Large intestine (tissue), 3 donors: Measurements from ENCODE around the gene UNC5B. TPM values are rescaled to one million over a fixed set of nuclear protein-coding genes. Genes with fewer than 3 reads are reported as not detected.
A peak's percentile ranks its signal among the peaks of the same experiment; 100 is the strongest.

Experiments
- DNase-seq, 2 donors: peaks; one replicate each; pipeline versions ENCODE4 v3.0.0 to v3.0.0-alpha.2; 2013
- H3K27ac ChIP-seq: one replicate; pipeline ENCODE4 v1.5.1; 2013; ENCODE audit warnings: low read length
- H3K27me3 ChIP-seq: 2 replicates; pipeline ENCODE4 v1.6.1; 2013; ENCODE audit warnings: low read length; ENCODE audit not compliant: control insufficient read depth, insufficient read depth
- H3K36me3 ChIP-seq: 2 replicates; pipeline ENCODE4 v1.6.1; 2013; ENCODE audit warnings: low read length; ENCODE audit not compliant: control insufficient read depth, insufficient read depth
- H3K4me1 ChIP-seq: one replicate; pipeline ENCODE4 v1.6.1; 2013; ENCODE audit warnings: low read length; ENCODE audit not compliant: control insufficient read depth, insufficient read depth
- H3K4me3 ChIP-seq: one replicate; pipeline ENCODE4 v1.5.1; 2013; ENCODE audit warnings: low read length
- H3K9me3 ChIP-seq: one replicate; pipeline ENCODE4 v1.6.1; 2013; ENCODE audit warnings: mild to moderate bottlenecking, low read depth, low read length, moderate library complexity; ENCODE audit not compliant: control insufficient read depth
- WGBS: methylation state at CpG from one replicate; pipeline ENCODE4 v1.1.5; 2013; ENCODE audit warnings: low lambda C conversion rate; ENCODE audit not compliant: insufficient coverage; 5-methylcytosine and 5-hydroxymethylcytosine counted together
- polyA plus RNA-seq: library from polyadenylated mRNA; unstranded; fragments of 120-200 nt; gene quantifications from one replicate; pipeline ENCODE4 v1.2.1, GENCODE V29; 2013

UNC5B gene
- polyA plus RNA-seq, 1 donor = 10.5 TPM

DNA sequence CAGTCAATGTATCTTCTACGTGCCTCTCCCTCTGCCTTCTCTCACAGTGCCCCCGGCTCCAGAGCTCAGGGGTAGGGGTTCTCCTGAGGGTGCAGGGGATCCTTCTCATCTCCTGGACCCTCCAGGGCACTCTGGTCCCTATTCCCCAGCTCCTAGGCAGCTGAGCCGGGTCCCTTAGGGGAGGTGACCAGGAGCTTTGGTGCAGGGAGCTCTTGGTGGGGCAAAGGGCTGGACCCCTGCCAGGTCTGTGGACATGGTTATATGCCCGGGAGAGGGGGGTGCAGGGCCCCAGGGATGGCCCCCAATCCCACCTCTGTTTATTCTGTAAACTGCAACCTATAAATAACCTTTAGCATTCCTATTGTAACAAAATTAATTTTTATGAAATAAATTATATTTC lies 90.1 kb downstream of the UNC5B start:
- DNase-seq = no peak
- Histone ChIP-seq H3K27me3 (no peaks in the 10 kb centered on the region), H3K4me3 (no peak overlapping the region), H3K36me3 (peaks cover 3% of the 10 kb centered on the region), H3K27ac (no peak overlapping the region), H3K9me3 (no peaks in the 10 kb centered on the region), H3K4me1 (peaks cover 5% of the 10 kb centered on the region)
- no CpG with 5 or more reads among the region's 4 CpGs for WGBS

DNA sequence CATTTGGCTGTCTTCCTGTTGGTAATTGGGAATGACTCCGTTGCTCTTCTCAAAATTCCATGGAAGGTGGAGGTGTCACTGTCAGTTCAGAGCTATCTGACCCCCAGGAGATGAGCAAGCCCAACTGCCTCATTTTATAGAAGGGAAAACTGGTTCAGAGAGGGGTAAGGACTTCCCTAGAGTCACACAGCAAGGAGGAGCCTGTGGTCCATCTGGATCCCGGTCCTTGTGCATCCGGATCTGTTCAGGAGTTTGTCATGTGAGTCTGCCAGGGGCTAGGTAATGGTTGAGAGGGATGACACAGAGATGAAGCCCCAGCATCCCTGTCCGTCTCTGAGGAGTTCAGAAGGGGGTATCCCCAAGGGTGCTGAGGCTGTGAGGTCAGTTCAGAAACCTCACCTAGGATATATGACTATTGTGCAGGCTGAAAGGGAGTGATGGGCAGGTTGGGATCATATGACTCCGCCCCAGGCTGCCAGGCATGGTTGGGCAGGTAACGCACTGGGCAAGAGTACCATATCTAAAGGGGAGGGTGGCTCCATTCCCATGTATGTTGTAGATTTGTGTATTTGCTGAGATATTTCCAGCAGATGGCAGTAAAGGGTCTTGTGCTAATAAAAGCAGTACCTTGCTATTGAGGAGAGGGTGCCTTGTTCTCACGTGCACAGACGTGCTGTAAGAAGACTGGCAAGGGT lies 90.7 kb downstream of the UNC5B start:
- Histone ChIP-seq H3K4me3 (no peak overlapping the region), H3K27ac (no peak overlapping the region), H3K4me1 (peaks cover 9% of the 10 kb centered on the region), H3K36me3 (peaks cover 3% of the 10 kb centered on the region), H3K27me3 (no peaks in the 10 kb centered on the region), H3K9me3 (no peaks in the 10 kb centered on the region)
- 60% methylated on average over 1 of the region's 8 CpGs for WGBS
- peak; percentile 33 to 45 for DNase-seq

DNA sequence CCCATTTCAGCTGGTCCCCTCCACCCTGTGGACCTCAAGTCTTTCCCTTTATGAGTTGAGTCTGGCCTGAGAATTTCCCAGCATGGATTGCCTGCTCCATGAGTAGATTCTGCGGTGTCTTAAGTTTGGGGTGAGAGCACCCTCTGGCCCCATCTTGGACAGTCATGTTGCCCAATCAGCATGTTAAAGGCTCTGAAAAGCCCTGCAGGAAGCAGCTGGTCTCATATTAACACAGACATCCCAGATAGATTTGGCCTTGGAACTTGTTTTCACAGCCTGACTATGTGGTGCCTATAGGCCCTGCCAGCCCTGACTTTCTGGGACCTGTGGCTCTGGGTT lies 91.2 kb downstream of the UNC5B start:
- peaks cover 14% of the 10 kb centered on the region for H3K4me1 ChIP-seq
- no peak overlapping the region for H3K27ac ChIP-seq
- no CpG with 5 or more reads among the region's 1 CpG for WGBS
- no peaks in the 10 kb centered on the region for H3K27me3 ChIP-seq
- H3K4me3 ChIP-seq = no peak overlapping the region
- peaks cover 3% of the 10 kb centered on the region for H3K36me3 ChIP-seq
- DNase-seq = no peak
- no peaks in the 10 kb centered on the region for H3K9me3 ChIP-seq

DNA sequence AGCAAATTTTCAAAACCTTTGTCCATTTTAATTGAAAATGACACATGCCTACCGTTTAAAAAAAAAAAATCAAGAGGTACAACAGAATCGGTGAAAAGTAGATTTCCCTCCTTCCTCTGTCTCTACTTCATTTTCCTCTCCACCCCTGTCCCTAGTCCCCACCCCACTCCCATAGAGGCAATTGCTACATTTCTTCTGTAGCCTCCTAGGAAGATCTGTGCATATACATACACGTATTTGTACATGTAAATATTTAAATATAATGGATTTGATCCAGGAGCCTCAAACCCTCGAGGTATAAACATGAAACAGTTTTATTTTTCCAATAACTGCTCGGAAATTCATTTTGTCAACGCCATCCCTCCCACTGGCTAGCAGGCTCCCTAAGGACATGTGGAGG lies 92.5 kb downstream of the UNC5B start:
- Histone ChIP-seq H3K9me3 (no peaks in the 10 kb centered on the region), H3K4me3 (no peak overlapping the region), H3K27me3 (no peaks in the 10 kb centered on the region), H3K27ac (no peak overlapping the region), H3K4me1 (peaks cover 19% of the 10 kb centered on the region), H3K36me3 (no peaks in the 10 kb centered on the region)
- DNase-seq = no peak
- WGBS = 100% methylated on average over 1 of the region's 6 CpGs

DNA sequence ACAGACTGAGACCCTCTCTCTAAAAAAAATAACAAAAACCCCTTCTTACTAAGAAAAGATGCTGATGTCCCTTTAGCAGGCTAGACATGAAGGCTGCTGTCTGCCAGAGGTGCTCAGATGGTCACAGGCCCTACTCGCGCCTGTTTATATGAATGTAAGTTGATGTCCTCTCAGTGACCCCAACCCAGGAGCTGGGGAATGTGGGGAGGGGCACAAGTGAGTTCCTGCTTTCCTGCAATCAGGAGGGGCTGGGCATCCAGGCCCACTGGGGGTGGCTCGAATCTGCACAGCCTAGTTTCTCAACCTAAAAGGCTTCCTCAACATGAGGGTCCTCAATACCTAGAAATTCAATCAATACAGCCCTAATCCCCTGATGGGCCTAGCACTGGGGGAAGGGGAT lies 94.6 kb downstream of the UNC5B start:
- Histone ChIP-seq H3K4me3 (no peak overlapping the region), H3K4me1 (peaks cover 19% of the 10 kb centered on the region), H3K36me3 (no peaks in the 10 kb centered on the region), H3K27me3 (no peaks in the 10 kb centered on the region), H3K27ac (peak overlapping the region; percentile 52), H3K9me3 (no peaks in the 10 kb centered on the region)
- WGBS = no CpG with 5 or more reads among the region's 3 CpGs
- no peak for DNase-seq

DNA sequence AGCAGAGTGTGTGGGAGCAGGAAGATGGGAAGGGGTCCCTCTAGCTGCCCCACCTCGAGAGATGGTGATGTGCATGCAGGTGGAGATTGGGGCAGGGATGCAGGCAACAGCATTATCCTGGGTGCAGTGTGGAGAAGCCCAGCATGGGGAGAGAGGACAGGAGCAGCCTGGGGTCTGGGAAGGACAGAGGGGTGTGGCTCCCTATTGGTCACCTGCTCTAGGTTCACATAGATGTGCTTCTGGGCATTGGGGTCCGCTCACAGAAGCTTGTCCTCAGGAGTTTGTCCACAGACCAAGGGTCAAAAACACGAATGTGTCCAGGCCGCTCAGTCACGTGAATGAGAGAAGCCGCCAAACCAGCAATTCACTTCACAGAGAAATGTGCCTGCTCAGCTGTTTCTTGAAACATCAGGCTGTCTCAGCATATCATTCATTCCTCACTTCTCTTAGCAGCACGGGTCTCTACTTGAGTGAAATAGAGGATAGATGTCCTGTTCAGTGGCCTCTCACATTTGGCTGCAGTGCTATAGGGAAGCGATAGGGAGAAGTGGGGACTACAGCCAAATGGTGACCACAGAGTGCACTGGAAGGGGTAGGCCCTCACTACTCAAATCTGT lies 95.2 kb downstream of the UNC5B start:
- peaks cover 19% of the 10 kb centered on the region for H3K4me1 ChIP-seq
- H3K9me3 ChIP-seq = no peaks in the 10 kb centered on the region
- no peaks in the 10 kb centered on the region for H3K36me3 ChIP-seq
- no peaks in the 10 kb centered on the region for H3K27me3 ChIP-seq
- WGBS = no CpG with 5 or more reads among the region's 8 CpGs
- peak overlapping the region; percentile 75 for H3K27ac ChIP-seq
- no peak overlapping the region for H3K4me3 ChIP-seq
- DNase-seq = peak; percentile 79 to 86

DNA sequence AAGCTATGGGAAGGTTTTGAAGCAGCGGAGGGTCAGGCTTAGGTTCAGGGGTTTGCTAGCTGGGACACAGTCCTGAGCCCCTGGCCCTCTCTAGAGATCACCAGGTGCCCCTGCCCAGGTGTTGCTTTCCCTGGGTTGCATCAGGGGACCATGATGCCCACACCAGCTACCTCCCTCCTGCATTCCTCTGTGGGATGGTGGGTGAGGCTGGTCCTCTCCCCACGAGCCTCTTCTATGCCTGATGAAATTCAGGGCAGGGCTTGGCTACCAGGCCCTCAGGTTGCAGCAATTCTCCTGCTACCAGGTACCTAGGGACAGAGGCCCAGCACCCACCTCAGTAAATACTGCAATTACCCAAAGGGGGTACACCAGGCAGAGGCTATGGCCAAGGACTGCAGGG lies 95.9 kb downstream of the UNC5B start:
- no peaks in the 10 kb centered on the region for H3K9me3 ChIP-seq
- H3K27me3 ChIP-seq = no peaks in the 10 kb centered on the region
- H3K36me3 ChIP-seq = no peaks in the 10 kb centered on the region
- H3K4me3 ChIP-seq = no peak overlapping the region
- peaks cover 19% of the 10 kb centered on the region for H3K4me1 ChIP-seq
- no CpG with 5 or more reads among the region's 2 CpGs for WGBS
- DNase-seq = no peak
- peak overlapping the region; percentile 75 for H3K27ac ChIP-seq

DNA sequence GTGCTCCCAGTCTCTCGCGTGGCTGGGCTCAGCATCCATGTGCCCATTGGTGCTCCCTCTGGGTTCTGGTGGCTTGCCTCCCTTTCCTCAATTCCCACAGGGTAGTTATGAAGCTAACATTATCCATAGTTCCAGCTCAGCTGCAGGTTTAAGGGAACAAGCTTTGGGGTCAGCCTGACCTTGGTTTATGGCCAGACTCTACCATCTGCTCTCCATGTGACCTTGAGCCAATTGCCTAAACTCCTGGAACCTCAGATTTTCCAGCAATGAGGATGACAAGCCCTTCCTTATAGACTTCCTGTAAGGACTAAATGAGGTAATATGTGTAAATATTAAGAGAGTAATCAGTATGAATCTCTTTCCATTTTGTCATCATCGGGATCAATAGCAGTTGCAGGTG lies 96.6 kb downstream of the UNC5B start:
- H3K9me3 ChIP-seq = no peaks in the 10 kb centered on the region
- H3K36me3 ChIP-seq = no peaks in the 10 kb centered on the region
- WGBS = 71% methylated on average over 1 of the region's 3 CpGs
- H3K4me1 ChIP-seq = peaks cover 19% of the 10 kb centered on the region
- H3K27me3 ChIP-seq = no peaks in the 10 kb centered on the region
- no peak for DNase-seq
- no peak overlapping the region for H3K27ac ChIP-seq
- no peak overlapping the region for H3K4me3 ChIP-seq

DNA sequence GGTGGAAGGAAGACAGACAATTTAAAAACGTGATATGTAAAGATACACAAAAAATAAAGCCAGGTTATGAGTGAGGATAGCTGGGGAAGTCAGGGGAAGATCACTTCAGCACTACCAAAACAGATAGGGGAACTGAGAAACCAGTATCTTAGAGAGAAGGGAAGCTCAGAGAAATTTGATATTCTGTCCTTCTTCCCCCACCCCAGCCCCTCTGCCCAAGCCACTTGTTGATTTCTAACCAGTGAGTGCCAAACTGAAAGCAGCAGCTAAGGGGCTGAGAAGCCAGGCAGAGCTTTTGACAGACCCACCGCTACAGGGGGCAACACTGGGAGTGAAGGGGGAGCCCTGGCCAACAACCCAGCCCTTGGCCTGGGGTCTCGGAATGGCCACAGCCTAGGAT lies 97.5 kb downstream of the UNC5B start:
- Histone ChIP-seq H3K27me3 (no peaks in the 10 kb centered on the region), H3K27ac (no peak overlapping the region), H3K4me3 (no peak overlapping the region), H3K9me3 (no peaks in the 10 kb centered on the region), H3K4me1 (peaks cover 19% of the 10 kb centered on the region), H3K36me3 (no peaks in the 10 kb centered on the region)
- no CpG with 5 or more reads among the region's 3 CpGs for WGBS
- DNase-seq = no peak

DNA sequence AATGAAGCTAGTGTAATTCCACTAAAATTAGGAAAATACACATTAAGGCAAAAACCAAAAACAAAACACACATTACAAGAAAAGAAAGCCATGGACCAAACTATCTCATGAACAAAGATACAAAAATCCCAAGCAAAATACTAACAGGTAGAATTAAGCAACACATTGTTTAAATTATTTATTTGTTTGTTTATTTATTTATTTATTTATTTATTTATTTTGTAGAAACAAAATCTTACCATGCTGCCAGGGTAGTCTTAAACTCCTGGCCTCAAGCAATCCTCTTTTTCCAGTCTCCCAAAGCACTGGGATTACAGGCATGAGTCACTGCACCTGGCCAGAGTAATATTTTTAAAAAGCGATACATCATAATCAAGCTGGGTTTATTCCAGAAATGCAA lies 99.8 kb downstream of the UNC5B start:
- Histone ChIP-seq H3K27me3 (no peaks in the 10 kb centered on the region), H3K4me1 (peaks cover 16% of the 10 kb centered on the region), H3K9me3 (no peaks in the 10 kb centered on the region), H3K36me3 (no peaks in the 10 kb centered on the region), H3K27ac (no peak overlapping the region), H3K4me3 (no peak overlapping the region)
- DNase-seq = no peak
- WGBS = no CpG with 5 or more reads among the region's 1 CpG
